ENCODE data around the gene YKT6.
"Not testable (repeated sequence)": the region's sequence is repeated elsewhere in the genome, so short reads cannot be mapped to it uniquely, and the experiment has no call there.

YKT6 gene

DNA sequence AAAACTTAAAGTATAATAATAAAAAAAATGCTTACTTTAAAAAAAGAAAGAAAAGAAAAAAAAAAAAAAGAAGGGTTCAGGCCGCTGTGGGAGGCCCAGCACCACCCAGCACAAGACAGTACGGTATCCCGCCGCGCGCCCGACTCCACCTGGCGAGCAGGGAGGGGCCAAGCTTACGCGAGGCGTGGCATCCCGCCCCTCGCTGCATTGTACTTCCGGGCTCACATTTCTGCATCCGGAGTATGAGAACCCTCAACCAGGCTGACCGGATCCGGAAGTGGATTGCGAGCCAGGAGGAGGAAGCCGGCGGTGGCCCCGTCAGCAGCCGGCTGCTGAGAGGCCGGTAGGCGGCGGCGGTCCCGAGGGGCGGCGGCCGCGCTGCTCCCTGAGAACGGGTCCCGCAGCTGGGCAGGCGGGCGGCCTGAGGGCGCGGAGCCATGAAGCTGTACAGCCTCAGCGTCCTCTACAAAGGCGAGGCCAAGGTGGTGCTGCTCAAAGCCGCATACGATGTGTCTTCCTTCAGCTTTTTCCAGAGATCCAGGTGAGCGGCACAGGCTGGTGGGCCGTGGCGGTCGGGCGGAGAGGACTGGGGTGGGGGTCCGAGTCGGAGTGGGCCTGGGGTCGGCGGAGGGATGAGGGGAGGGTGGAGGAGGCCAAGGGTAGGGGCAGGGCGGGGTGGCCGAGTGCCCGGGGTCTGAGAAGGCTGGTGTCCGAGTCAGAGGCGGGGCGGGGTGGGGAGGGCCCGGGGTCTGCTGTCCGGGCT, at the start of gene YKT6:
YKT6 (plus strand) TSS at position 280 of the 763 bp plus-strand sequence; CDS start at position 438, 158 bp downstream.
- DNase-seq (ENCODE audit: low spot score), result peak; percentile 100

- DNase-seq (ENCODE audit: low spot score), result no peak
Measured at GRCh38 chr7:44151956-44152355, 48.8 kb upstream of the YKT6 start.

- DNase-seq (ENCODE audit: low spot score), result no peak
Measured at GRCh38 chr7:44152971-44153947, 47.5 kb upstream of the YKT6 start.

GRCh38 chr7:44153948-44154335, 46.8 kb upstream of the YKT6 start:
- no peak for DNase-seq (ENCODE audit: low spot score)

DNA sequence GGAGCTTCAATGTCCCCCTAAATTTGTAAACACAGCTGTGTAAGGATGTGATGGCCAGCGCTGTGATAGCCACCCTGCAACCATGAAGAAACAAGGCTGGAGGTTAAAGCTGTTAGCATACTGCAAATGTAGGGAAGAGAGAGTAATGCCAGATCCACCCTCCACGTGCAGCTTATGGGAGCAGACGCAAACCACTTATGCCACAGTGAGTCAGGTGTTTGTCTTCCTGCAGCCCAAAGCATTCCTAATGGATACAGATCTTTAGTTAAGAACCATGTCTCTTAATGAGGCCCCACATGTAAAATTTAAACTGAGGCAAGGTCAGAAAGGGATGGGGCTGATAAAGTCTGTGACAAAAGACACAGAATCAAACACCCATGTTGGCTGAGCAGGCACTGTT, 46.1 kb upstream of the YKT6 start:
- DNase-seq (ENCODE audit: low spot score), result no peak

DNA sequence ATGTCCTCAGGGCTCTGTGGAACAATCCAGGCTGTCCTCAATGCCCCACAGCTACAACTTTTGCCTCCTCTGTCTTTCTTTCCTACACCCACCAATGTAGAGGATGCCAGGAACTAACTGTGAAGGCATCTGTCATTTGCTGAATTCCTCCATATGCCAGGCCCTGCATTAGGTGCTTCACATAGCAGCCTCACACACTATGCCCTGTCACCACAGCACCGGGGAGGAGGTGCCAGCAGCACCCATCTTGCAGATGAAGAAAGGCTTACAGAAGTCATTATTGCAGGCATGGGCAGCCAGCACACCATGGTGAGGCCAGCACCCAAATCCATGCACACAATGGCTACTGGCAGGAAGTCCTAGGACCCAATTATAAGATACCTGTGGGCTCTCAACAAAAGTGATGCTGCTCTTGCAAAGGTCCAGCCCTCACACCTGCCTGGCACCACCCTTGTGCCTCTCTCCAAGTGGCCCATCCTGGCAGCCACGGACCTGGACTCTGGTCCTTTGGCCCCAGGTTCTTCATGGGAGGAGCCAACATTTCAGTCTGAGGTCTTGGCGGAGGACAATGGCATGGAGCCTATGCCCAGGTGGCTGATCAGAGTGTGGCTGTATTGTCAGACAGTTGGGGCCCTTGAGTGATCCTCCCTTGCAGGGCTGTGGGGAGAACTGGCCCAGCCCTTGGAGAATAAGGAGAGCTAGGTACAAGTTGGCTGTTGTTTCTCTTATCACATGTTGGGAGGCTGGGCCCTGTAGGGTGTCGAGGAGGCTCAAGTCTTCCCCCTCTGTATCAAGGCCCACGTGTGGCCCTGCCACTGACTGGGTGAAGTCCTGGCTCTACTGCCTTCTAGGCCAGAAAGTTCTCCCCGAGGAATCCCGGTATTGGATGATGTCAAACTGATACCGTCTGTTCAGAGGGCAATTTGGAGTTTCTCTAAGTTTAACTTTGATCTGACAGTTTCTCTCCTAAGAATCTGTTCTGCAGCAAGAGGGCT, 45.3 kb upstream of the YKT6 start:
- no peak for DNase-seq (ENCODE audit: low spot score)

GRCh38 chr7:44156453-44157010, 44.2 kb upstream of the YKT6 start:
- no peak for DNase-seq (ENCODE audit: low spot score)

DNA sequence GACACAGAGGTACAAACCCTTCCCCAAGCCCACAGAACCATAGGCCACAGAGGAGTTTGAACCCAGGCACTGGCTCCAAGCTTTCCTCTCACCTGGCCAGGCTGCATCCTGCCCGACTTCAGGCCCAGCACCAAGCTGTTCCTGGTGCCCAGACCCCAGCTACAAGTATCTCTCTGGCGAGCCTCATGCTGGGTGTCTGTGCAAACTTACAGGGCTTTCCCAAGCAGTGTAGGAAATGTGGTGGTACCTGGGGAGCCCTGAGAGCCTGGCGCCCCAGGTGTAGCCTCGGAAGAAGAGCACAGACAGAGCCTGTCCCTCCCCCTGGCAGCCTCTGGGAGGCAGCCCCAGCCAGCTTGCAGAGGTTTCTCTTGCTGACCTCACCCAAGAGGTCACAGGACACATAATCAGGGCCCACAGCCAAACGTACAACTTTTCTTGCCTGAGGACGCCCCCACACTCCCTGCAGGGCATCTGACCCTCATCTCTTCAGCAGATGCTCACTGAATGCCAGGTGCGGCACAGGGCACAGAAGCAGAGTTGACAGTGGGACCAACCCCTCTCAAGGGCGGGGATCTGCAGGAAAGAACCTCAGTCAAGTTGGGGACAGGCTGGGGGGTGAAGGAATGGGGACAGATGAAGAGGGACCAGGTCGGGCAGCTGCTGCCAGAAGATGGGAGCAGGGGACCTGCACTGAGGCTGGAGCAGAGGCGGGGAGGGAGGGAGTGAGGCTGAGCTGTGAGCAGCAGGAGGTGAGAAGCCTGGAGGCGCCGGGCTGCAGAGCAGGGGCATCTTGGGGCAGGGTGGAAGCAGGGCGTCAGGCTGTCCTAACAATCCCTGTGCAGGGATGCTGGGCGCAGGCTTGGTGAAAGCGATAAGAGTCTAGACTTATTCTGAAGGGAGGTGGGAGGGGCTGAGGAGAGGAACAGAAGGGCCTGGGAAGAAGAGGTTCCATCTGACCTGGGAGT, 43.4 kb upstream of the YKT6 start:
- DNase-seq (ENCODE audit: low spot score), result no peak

- no peak for DNase-seq (ENCODE audit: low spot score)
Measured at GRCh38 chr7:44158096-44158872, 42.5 kb upstream of the YKT6 start.

DNA sequence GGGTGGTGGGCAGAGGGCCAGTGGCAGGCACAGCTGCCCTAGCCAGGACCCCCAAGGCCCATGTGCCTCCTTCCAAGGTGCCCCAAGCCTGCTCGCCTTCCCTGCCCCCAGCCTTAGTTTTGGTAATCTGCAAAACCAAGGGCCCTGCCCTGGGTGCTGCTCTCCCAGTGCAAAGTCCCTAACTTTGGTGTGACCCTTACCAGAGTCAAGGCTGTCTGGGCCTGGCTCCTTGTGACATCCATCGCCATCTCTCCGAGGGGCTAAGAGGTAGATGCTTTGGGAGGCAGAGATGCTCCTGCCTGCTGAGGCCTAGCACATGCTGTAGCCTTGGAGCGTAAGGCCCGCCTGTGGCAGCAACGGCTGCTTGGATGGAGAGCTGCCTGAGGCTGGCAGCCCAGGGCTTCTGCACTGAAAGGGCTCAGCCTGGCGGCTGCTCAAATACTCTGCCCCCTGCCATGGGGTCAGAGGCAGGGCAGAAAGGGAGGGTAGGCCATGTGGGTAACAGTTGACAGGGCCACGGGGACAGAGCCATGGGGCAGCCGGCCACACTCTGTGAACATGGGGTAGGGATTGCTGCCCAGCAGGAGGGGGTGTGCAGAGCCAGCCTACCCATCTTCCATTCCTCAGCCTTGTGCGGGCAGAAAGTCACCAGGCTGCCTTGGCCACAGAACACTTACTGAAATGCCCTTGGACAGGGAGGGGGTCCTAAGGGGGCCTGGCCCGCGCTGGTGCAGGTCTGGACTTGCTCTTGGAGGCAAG, 41.7 kb upstream of the YKT6 start:
- DNase-seq (ENCODE audit: low spot score), result no peak

- no peak for DNase-seq (ENCODE audit: low spot score)
Measured at GRCh38 chr7:44159824-44160630, 40.8 kb upstream of the YKT6 start.

DNA sequence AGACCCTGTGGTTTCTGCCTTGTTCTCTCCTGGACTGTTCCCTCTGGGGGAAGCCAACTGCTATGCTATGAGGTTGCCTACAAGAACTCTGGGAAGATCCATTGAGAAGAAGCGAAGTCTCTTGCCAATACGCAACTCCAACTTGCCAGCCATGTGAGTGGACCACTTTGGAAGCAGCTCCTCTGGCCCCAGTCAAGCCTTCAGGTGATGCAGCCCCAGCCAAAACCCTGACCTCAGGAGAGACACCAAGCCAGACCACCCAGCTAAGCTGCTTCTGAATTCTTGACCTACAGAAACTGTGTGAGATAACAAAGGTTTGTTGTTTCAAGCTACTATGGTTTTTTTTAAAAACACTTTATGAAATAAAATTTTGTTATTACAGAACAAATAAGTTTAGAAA, 39.4 kb upstream of the YKT6 start:
- DNase-seq (ENCODE audit: low spot score), result no peak

GRCh38 chr7:44162179-44162578, 38.6 kb upstream of the YKT6 start:
- no peak for DNase-seq (ENCODE audit: low spot score)

- DNase-seq (ENCODE audit: low spot score), result no peak
Measured at GRCh38 chr7:44162785-44163395, 37.9 kb upstream of the YKT6 start.

DNA sequence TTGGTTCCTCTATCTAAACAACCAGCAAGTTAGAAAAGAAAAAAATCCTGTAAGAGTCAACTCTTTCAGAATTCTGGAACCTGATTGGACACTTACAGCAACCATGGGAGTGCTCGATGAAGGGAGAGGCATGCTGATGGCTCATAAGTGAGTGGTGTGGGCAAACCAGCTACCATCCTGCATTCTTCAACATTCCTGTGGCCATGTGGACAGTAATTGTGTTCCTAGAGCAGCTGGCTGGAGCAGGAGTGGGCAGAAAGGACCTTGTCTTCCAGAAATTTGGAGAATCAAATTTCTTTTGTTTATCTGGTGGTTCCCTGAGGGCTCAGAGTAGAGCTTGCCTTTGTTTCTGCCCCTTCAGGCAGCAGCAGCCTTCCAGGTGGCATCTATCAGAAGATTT, 37.2 kb upstream of the YKT6 start:
- DNase-seq (ENCODE audit: low spot score), result peak; percentile 29

DNA sequence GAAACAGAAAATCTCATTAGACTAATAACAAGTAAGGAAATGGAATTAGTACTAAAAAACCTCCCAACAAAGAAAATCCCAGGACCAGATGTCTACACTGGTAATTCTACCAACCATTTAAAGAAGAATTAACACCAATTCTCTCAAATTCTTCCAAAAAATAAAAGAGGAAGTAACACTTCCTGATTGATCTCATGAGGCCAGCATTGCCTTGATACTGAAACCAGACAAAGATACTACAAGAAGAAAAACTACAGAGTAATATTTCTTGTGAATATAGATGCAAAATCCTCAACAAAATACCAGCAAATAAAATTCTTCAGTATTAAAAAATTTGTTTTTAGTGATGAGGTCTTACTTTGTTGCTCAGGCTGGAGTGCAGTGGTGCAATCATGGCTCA, 32.9 kb upstream of the YKT6 start:
- no peak for DNase-seq (ENCODE audit: low spot score)

GRCh38 chr7:44171901-44172300, 28.9 kb upstream of the YKT6 start:
- DNase-seq (ENCODE audit: low spot score), result not testable (repeated sequence)
